ENCODE measurements around the gene KIF16B. TPM values are rescaled to one million over a fixed set of nuclear protein-coding genes. Genes with fewer than 3 reads are reported as not detected.

The KIF16B gene
- total RNA-seq, 1 experiment from 2014 or later = 12.7 TPM

GRCh38 chr20:16488086-16488485, 85.2 kb downstream of the KIF16B start:
- POLR2A ChIA-PET (ENCODE audit: unreplicated experiment) = no interaction called here
- intact Hi-C loops (cut with micrococcal nuclease) = no loop called here

GRCh38 chr20:16486532-16486931, 86.7 kb downstream of the KIF16B start:
- ChIA-PET POLR2A (ENCODE audit: unreplicated experiment) (no interaction called here), CTCF (no interaction called here)
- H3K27me3 ChIP-seq (ENCODE audit: low read length) = no peaks in the 10 kb centered on the region
- no peak overlapping the region for H3K4me3 ChIP-seq (ENCODE audit: low read length)
- H3K79me2 ChIP-seq (ENCODE audit: low read length) = no peaks in the 10 kb centered on the region
- H3K4me1 ChIP-seq (ENCODE audit: insufficient read depth, low read length) = no peaks in the 10 kb centered on the region
- no peaks in the 10 kb centered on the region for H3F3A ChIP-seq (ENCODE audit: low read length, unreplicated experiment)
- H3K9me2 ChIP-seq (replicated peaks; ENCODE audit: low read length) = no peaks in the 10 kb centered on the region
- no peak overlapping the region for H3K27ac ChIP-seq (ENCODE audit: low read length)
- TF ChIP-seq EZH2phosphoT487 (IDR thresholded peaks at IDR 0.05; ENCODE audit: borderline replicate concordance, low read length) (no peak), CTCF (conservative IDR thresholded peaks at IDR 0.05; ENCODE audit: low read depth, low read length) (no peak), EZH2 (IDR thresholded peaks at IDR 0.05; ENCODE audit: low read length, unreplicated experiment) (no peak)
- no peak overlapping the region for H2AFZ ChIP-seq (ENCODE audit: low read length)
- H3K36me3 ChIP-seq (ENCODE audit: low read depth, low read length) = no peaks in the 10 kb centered on the region
- ATAC-seq (no peak), DNase-seq (no peak)
- no peaks in the 10 kb centered on the region for H4K20me1 ChIP-seq (ENCODE audit: low read length)
- H3K9ac ChIP-seq (ENCODE audit: low read length) = no peak overlapping the region
- no peaks in the 10 kb centered on the region for H3K9me3 ChIP-seq (ENCODE audit: low read length)
- intact Hi-C loops (cut with micrococcal nuclease) = no loop called here
- no peak overlapping the region for H3K4me2 ChIP-seq (ENCODE audit: low read length)
- no TSS peak for BruUV-seq (replicated peaks)

More at GRCh38 chr20:16488086-16488485, 85.2 kb downstream of the KIF16B start:
- no peak for DNase-seq
- BruUV-seq (replicated peaks) = no TSS peak
- Histone ChIP-seq H3K79me2 (ENCODE audit: low read length) (no peaks in the 10 kb centered on the region), H3F3A (ENCODE audit: low read length, unreplicated experiment) (no peaks in the 10 kb centered on the region), H3K4me2 (ENCODE audit: low read length) (no peak overlapping the region), H3K9me3 (ENCODE audit: low read length) (no peaks in the 10 kb centered on the region), H3K4me1 (ENCODE audit: insufficient read depth, low read length) (no peaks in the 10 kb centered on the region), H2AFZ (ENCODE audit: low read length) (no peak overlapping the region), H3K36me3 (ENCODE audit: low read depth, low read length) (no peaks in the 10 kb centered on the region; the same call in 1 of the 2 replicates), H3K27ac (ENCODE audit: low read length) (no peak overlapping the region), H3K27me3 (ENCODE audit: low read length) (no peaks in the 10 kb centered on the region), H3K9ac (ENCODE audit: low read length) (no peak overlapping the region), H3K4me3 (ENCODE audit: low read length) (no peak overlapping the region), H4K20me1 (ENCODE audit: low read length) (no peaks in the 10 kb centered on the region), H3K9me2 (replicated peaks; ENCODE audit: low read length) (no peaks in the 10 kb centered on the region)
- TF ChIP-seq EZH2 (IDR thresholded peaks at IDR 0.05; ENCODE audit: low read length, unreplicated experiment) (no peak), CTCF (conservative IDR thresholded peaks at IDR 0.05; ENCODE audit: low read depth, low read length) (no peak), EZH2phosphoT487 (IDR thresholded peaks at IDR 0.05; ENCODE audit: borderline replicate concordance, low read length) (no peak)
- ATAC-seq = no peak
- CTCF ChIA-PET = no interaction called here

- intact Hi-C loops (cut with micrococcal nuclease) = no loop called here
- no TSS peak for BruUV-seq (replicated peaks)
- H3F3A ChIP-seq (ENCODE audit: low read length, unreplicated experiment) = no peaks in the 10 kb centered on the region
- no peak overlapping the region for H3K9ac ChIP-seq (ENCODE audit: low read length)
- no peaks in the 10 kb centered on the region for H4K20me1 ChIP-seq (ENCODE audit: low read length)
- CTCF ChIA-PET = no interaction called here
- H3K79me2 ChIP-seq (ENCODE audit: low read length) = no peaks in the 10 kb centered on the region
- no peak for DNase-seq
- no peak for ATAC-seq
- no peaks in the 10 kb centered on the region for H3K9me2 ChIP-seq (replicated peaks; ENCODE audit: low read length)
- H3K9me3 ChIP-seq (ENCODE audit: low read length) = no peaks in the 10 kb centered on the region
- H3K4me2 ChIP-seq (ENCODE audit: low read length) = no peak overlapping the region
- no peaks in the 10 kb centered on the region for H3K27me3 ChIP-seq (ENCODE audit: low read length)
- H2AFZ ChIP-seq (ENCODE audit: low read length) = no peak overlapping the region
- no peaks in the 10 kb centered on the region for H3K4me1 ChIP-seq (ENCODE audit: insufficient read depth, low read length)
- TF ChIP-seq CTCF (conservative IDR thresholded peaks at IDR 0.05; ENCODE audit: low read depth, low read length) = no peak
- TF ChIP-seq EZH2phosphoT487 (IDR thresholded peaks at IDR 0.05; ENCODE audit: borderline replicate concordance, low read length) = no peak
- no peak for TF ChIP-seq EZH2 (IDR thresholded peaks at IDR 0.05; ENCODE audit: low read length, unreplicated experiment)
- H3K36me3 ChIP-seq (ENCODE audit: low read depth, low read length) = no peaks in the 10 kb centered on the region
- no peak overlapping the region for H3K27ac ChIP-seq (ENCODE audit: low read length)
- no peak overlapping the region for H3K4me3 ChIP-seq (ENCODE audit: low read length)
- POLR2A ChIA-PET (ENCODE audit: unreplicated experiment) = no interaction called here
Observed at GRCh38 chr20:16485401-16485800, 87.8 kb downstream of the KIF16B start.

All from PC-3 (cell line).